HG03175 (cell line): ENCODE measurements around the gene HAGHL.
"Not testable (repeated sequence)": the region's sequence is repeated elsewhere in the genome, so short reads cannot be mapped to it uniquely, and the experiment has no call there.

Source experiments
- ATAC-seq: cut with Tn5 transposase; IDR thresholded peaks from one replicate; pipeline ENCODE4 v1.9.1; 2021; ENCODE audit warnings: mild to moderate bottlenecking, moderate library complexity; ENCODE audit not compliant: unreplicated experiment

HAGHL gene

GRCh38 chr16:750485-750884 lies 23.6 kb downstream of the HAGHL start:
- ATAC-seq = no peak

GRCh38 chr16:751152-752006 lies 24.5 kb downstream of the HAGHL start:
- ATAC-seq = no peak

GRCh38 chr16:752007-752312 lies 25.1 kb downstream of the HAGHL start:
- no peak for ATAC-seq

GRCh38 chr16:754121-754607 lies 27.3 kb downstream of the HAGHL start:
- not testable (repeated sequence) for ATAC-seq

GRCh38 chr16:754656-755055 lies 27.8 kb downstream of the HAGHL start:
- ATAC-seq = no peak

- ATAC-seq = no peak
Observed at GRCh38 chr16:756428-756827, 29.5 kb downstream of the HAGHL start.

GRCh38 chr16:759110-759910 lies 32.4 kb downstream of the HAGHL start:
- no peak for ATAC-seq

GRCh38 chr16:760065-760464 lies 33.2 kb downstream of the HAGHL start:
- no peak for ATAC-seq

GRCh38 chr16:760545-761343 lies 33.8 kb downstream of the HAGHL start, which contains the start of gene MSLN:
MSLN (plus strand) TSS chr16:760734; CDS start chr16:762681, 1,947 bp downstream.
- no peak for ATAC-seq

GRCh38 chr16:761625-762513 lies 35.0 kb downstream of the HAGHL start:
- ATAC-seq = no peak

GRCh38 chr16:762595-763268 lies 35.8 kb downstream of the HAGHL start:
- ATAC-seq = no peak

- no peak for ATAC-seq
Observed at GRCh38 chr16:763369-764183, 36.7 kb downstream of the HAGHL start.

GRCh38 chr16:764184-764750 lies 37.4 kb downstream of the HAGHL start:
- ATAC-seq = no peak

- no peak for ATAC-seq
Observed at GRCh38 chr16:764848-765487, 38.1 kb downstream of the HAGHL start.

GRCh38 chr16:765488-765865 lies 38.6 kb downstream of the HAGHL start:
- ATAC-seq = no peak

GRCh38 chr16:766008-766819 lies 39.3 kb downstream of the HAGHL start:
- no peak for ATAC-seq
